H1 (cell line): ENCODE measurements around the gene ZFAND3. TPM values are rescaled to one million over a fixed set of nuclear protein-coding genes. Genes with fewer than 3 reads are reported as not detected.

Source experiments
- CTCF ChIA-PET: fragments of 300-600 bp; sonication (Branson Sonifier 250); formaldehyde crosslinking; loops from one replicate; lab custom pipeline; 2021; ENCODE audit not compliant: partially characterized antibody; lab: Charles Lee
- POLR2A ChIA-PET: fragments of 300-600 bp; sonication (Branson Sonifier 250); formaldehyde crosslinking; loops from one replicate; lab custom pipeline; 2021; ENCODE audit warnings: inconsistent platforms; ENCODE audit not compliant: partially characterized antibody; lab: Charles Lee
- DNase-seq, 2 experiments: peaks; one replicate each; pipeline versions ENCODE4 v3.0.0 to v3.0.0-alpha.2; 2010 to 2022; ENCODE audit warnings: low spot score in 2 of 2, low read depth in 1 of 2, mixed read lengths in 1 of 2
- FAIRE-seq: peaks from 2 replicates; lab custom pipeline; 2011; peaks lifted over from hg19 to GRCh38; lab: Jason Lieb, UNC
- H2AFZ ChIP-seq: 2 replicates; pipeline ENCODE4 v1.8.1; 2012; ENCODE audit warnings: low read length, inconsistent platforms
- H2AK5ac ChIP-seq: 2 replicates; pipeline ENCODE4 v1.6.1; 2013; ENCODE audit warnings: low read depth, low read length
- H2BK120ac ChIP-seq: replicated peaks from 2 replicates; pipeline ENCODE3; 2013; ENCODE audit warnings: low read depth, low read length, inconsistent platforms
- H2BK12ac ChIP-seq: 2 replicates; pipeline ENCODE4 v1.6.1; 2013; ENCODE audit warnings: low read depth, low read length
- H2BK15ac ChIP-seq: 2 replicates; pipeline ENCODE4 v1.6.1; 2013; ENCODE audit warnings: low read length
- H2BK20ac ChIP-seq: 2 replicates; pipeline ENCODE4 v1.6.1; 2013; ENCODE audit warnings: low read length
- H2BK5ac ChIP-seq: 2 replicates; pipeline ENCODE4 v1.6.1; 2013; ENCODE audit warnings: low read depth, low read length
- H3K14ac ChIP-seq: 2 replicates; pipeline ENCODE4 v1.6.1; 2013; ENCODE audit warnings: inconsistent platforms; ENCODE audit not compliant: insufficient read length
- H3K18ac ChIP-seq: 2 replicates; pipeline ENCODE4 v1.6.1; 2013; ENCODE audit warnings: low read length; ENCODE audit errors: extremely low read depth
- H3K23ac ChIP-seq: 2 replicates; pipeline ENCODE4 v1.6.1; 2013; ENCODE audit warnings: inconsistent platforms; ENCODE audit not compliant: insufficient read length
- H3K23me2 ChIP-seq: 2 replicates; pipeline ENCODE4 v1.6.1; 2013; ENCODE audit warnings: low read depth, low read length
- H3K27ac ChIP-seq: 2 replicates; pipeline ENCODE4 v1.6.1; 2011; ENCODE audit warnings: low read depth, low read length, inconsistent platforms
- H3K27me3 ChIP-seq, 4 experiments: replicated peaks in 1 of 4; 1 replicate in 1 of 4; 2 replicates in 3 of 4; pipeline versions ENCODE4 v1.6.1 to v1.8.1; 2011 to 2013; ENCODE audit warnings: low read length in 3 of 4, mild to moderate bottlenecking in 3 of 4, inconsistent platforms in 2 of 4, mixed read lengths in 2 of 4, moderate library complexity in 1 of 4; ENCODE audit not compliant: control insufficient read depth in 3 of 4, insufficient read depth in 3 of 4; ENCODE audit errors: extremely low read depth in 1 of 4
- H3K36me3 ChIP-seq, 4 experiments: 2 replicates each; pipeline versions ENCODE4 v1.6.1 to v1.8.1; 2011 to 2013; ENCODE audit warnings: mild to moderate bottlenecking in 4 of 4, low read length in 3 of 4, moderate library complexity in 2 of 4, control low read depth in 1 of 4, inconsistent platforms in 1 of 4; ENCODE audit not compliant: insufficient read depth in 4 of 4, control insufficient read depth in 2 of 4
- H3K4ac ChIP-seq: replicated peaks from 2 replicates; pipeline ENCODE3; 2013; ENCODE audit warnings: low read length, low read depth, mixed read lengths, inconsistent platforms; ENCODE audit not compliant: insufficient read length
- H3K4me1 ChIP-seq, 4 experiments: replicated peaks in 1 of 4; 1 replicate in 1 of 4; 2 replicates in 3 of 4; pipeline versions ENCODE4 v1.6.1 to v1.8.1; 2011 to 2013; ENCODE audit warnings: low read length in 3 of 4, inconsistent platforms in 2 of 4, mixed read lengths in 1 of 4; ENCODE audit not compliant: insufficient read depth in 4 of 4, control insufficient read depth in 3 of 4
- H3K4me2 ChIP-seq, 2 experiments: 2 replicates each; pipeline versions ENCODE4 v1.6.1 to v1.8.1; 2011 to 2013; ENCODE audit warnings: low read depth in 2 of 2, low read length in 2 of 2, control low read depth in 1 of 2, inconsistent platforms in 1 of 2, mild to moderate bottlenecking in 1 of 2; ENCODE audit not compliant: insufficient read depth in 1 of 2
- H3K4me3 ChIP-seq, 4 experiments: fragments of 200-600, 300-600 bp in 1 of 4; sonication (generic), shearing (Covaris generic), sonication (Bioruptor Twin) in 1 of 4; 2 replicates each; pipeline versions ENCODE4 v1.5.1 to v1.8.1; 2011 to 2016; ENCODE audit warnings: low read length in 4 of 4, low read depth in 3 of 4, control low read depth in 2 of 4, inconsistent platforms in 2 of 4, mild to moderate bottlenecking in 2 of 4, mixed read lengths in 1 of 4, moderate library complexity in 1 of 4; ENCODE audit not compliant: insufficient read depth in 2 of 4; ENCODE audit errors: extremely low read depth in 1 of 4
- H3K56ac ChIP-seq: replicated peaks from 2 replicates; pipeline ENCODE3; 2013; ENCODE audit warnings: low read depth, mild to moderate bottlenecking, mixed read lengths, low read length, inconsistent platforms; ENCODE audit not compliant: insufficient read length
- H3K79me1 ChIP-seq: 2 replicates; pipeline ENCODE4 v1.6.1; 2013; ENCODE audit warnings: low read depth, low read length, control low read depth
- H3K79me2 ChIP-seq, 2 experiments: 2 replicates each; pipeline versions ENCODE4 v1.6.1 to v1.8.1; 2012 to 2013; ENCODE audit warnings: low read length in 2 of 2, mild to moderate bottlenecking in 2 of 2, inconsistent platforms in 1 of 2; ENCODE audit not compliant: insufficient read depth in 2 of 2, control insufficient read depth in 1 of 2
- H3K9ac ChIP-seq, 4 experiments: replicated peaks in 1 of 4; 1 replicate in 1 of 4; 2 replicates in 3 of 4; pipeline versions ENCODE4 v1.6.1 to v1.8.1; 2011 to 2013; ENCODE audit warnings: low read depth in 3 of 4, low read length in 3 of 4, control low read depth in 2 of 4, mild to moderate bottlenecking in 2 of 4, moderate library complexity in 2 of 4, inconsistent platforms in 1 of 4; ENCODE audit errors: extremely low read depth in 1 of 4
- H3K9me3 ChIP-seq, 2 experiments: 2 replicates each; pipeline versions ENCODE4 v1.6.1 to v1.8.1; 2012 to 2013; ENCODE audit warnings: mild to moderate bottlenecking in 2 of 2, moderate library complexity in 2 of 2, control low read depth in 1 of 2, inconsistent platforms in 1 of 2, low read depth in 1 of 2, low read length in 1 of 2, mixed read lengths in 1 of 2; ENCODE audit not compliant: insufficient read depth in 2 of 2
- H4K20me1 ChIP-seq, 2 experiments: replicated peaks in 1 of 2; 2 replicates each; pipeline versions ENCODE3 to v1.8.1; 2011 to 2013; ENCODE audit warnings: inconsistent platforms in 2 of 2, low read length in 2 of 2, mild to moderate bottlenecking in 1 of 2; ENCODE audit not compliant: insufficient read depth in 2 of 2, control insufficient read depth in 1 of 2
- H4K5ac ChIP-seq: 2 replicates; pipeline ENCODE4 v1.6.1; 2013; ENCODE audit warnings: low read length, low read depth, mixed read lengths, inconsistent platforms; ENCODE audit not compliant: insufficient read length
- H4K8ac ChIP-seq: 2 replicates; pipeline ENCODE4 v1.8.0; 2013; ENCODE audit warnings: mild to moderate bottlenecking, moderate library complexity, low read length, inconsistent platforms; ENCODE audit not compliant: insufficient read depth; ENCODE audit errors: extremely low read depth
- H4K91ac ChIP-seq: replicated peaks from 2 replicates; pipeline ENCODE3; 2013; ENCODE audit warnings: low read length, mixed read lengths, inconsistent platforms; ENCODE audit not compliant: insufficient read length
- CTBP2 ChIP-seq: IDR thresholded peaks from 2 replicates; pipeline ENCODE4 v1.7.0; 2011; ENCODE audit warnings: borderline replicate concordance, mild to moderate bottlenecking, moderate library complexity, mixed read lengths, low read length; ENCODE audit not compliant: insufficient read depth, insufficient read length
- JUND ChIP-seq: IDR thresholded peaks from 2 replicates; pipeline ENCODE4 v1.6.1; 2011; ENCODE audit warnings: mild to moderate bottlenecking, improper control_type of control experiment, low read length
- NRF1 ChIP-seq: IDR thresholded peaks from 2 replicates; pipeline ENCODE4 v1.6.1; 2011; ENCODE audit warnings: mild to moderate bottlenecking, low read depth, low read length, improper control_type of control experiment
- RBBP5 ChIP-seq: IDR thresholded peaks from 2 replicates; pipeline ENCODE4 v1.7.1; 2012; ENCODE audit warnings: low read depth, mild to moderate bottlenecking, inconsistent platforms, low read length, moderate library complexity, borderline replicate concordance
- SAP30 ChIP-seq: fragments of 300-600 bp; sonication (generic); IDR thresholded peaks from 2 replicates; pipeline ENCODE4 v1.7.1; 2012; ENCODE audit warnings: low read length, moderate library complexity, mild to moderate bottlenecking, inconsistent platforms; ENCODE audit not compliant: insufficient read depth, insufficient replicate concordance
- SIX5 ChIP-seq: IDR thresholded peaks from 2 replicates; pipeline ENCODE4 v1.6.1; 2011; ENCODE audit warnings: mild to moderate bottlenecking, low read depth, low read length
- SUZ12 ChIP-seq: fragments of 200-600 bp; sonication (generic); IDR thresholded peaks from 2 replicates; pipeline ENCODE4 v1.6.1; 2012; ENCODE audit warnings: mild to moderate bottlenecking, inconsistent platforms, low read length, moderate library complexity, mixed read lengths
- WGBS, 2 experiments: shearing (Covaris generic) in 1 of 2; methylation state at CpG; one replicate each; pipeline versions ENCODE4 v1.1.6 to v1.1.7; 2013 to 2015; ENCODE audit warnings: low lambda C conversion rate in 2 of 2, mixed read lengths in 2 of 2, inconsistent platforms in 1 of 2, low coverage in 1 of 2, missing lambda C conversion rate in 1 of 2; ENCODE audit not compliant: insufficient replicate concordance in 2 of 2, insufficient coverage in 1 of 2, insufficient read length in 1 of 2; ENCODE audit errors: extremely low coverage in 1 of 2, missing lambda C conversion rate in 1 of 2; 5-methylcytosine and 5-hydroxymethylcytosine counted together
- polyA plus RNA-seq, 7 experiments: library from polyadenylated mRNA; depleted of rRNA in 3 of 7; stranded (reverse) in 5 of 7; unstranded in 2 of 7; fragments of >200 nt in 5 of 7; fragments of 200-250 nt in 2 of 7; gene quantifications; 1 replicate in 5 of 7; 2 replicates in 1 of 7; 4 replicates in 1 of 7; pipeline versions ENCODE4 v1.2.1 to v1.2.3, GENCODE V29; 2011 to 2013; ENCODE audit warnings: missing spikeins in 2 of 7, mixed read lengths in 2 of 7
- total RNA-seq: library from RNA; stranded (reverse); fragmentation: NEBNext Ultra II Directional; extraction: Animal tissue kit (Norgen Biotek cat#: 25700); gene quantifications from 2 replicates; pipeline ENCODE4 v1.2.1, GENCODE V29; 2021

ZFAND3 gene
- total and polyA plus RNA-seq, 2 of the 8 experiments (the other 6 are each of a cell fraction or from before 2014, with no cell fraction given) = 13.0 to 51.3 TPM

- no peak for TF ChIP-seq NRF1
- TF ChIP-seq CTBP2 = no peak
- no peak for TF ChIP-seq RBBP5
- no peak for TF ChIP-seq JUND
- TF ChIP-seq SUZ12 = no peak
- no peak for TF ChIP-seq SIX5
- no peak for TF ChIP-seq SAP30
- ChIA-PET CTCF (interaction anchor here (1.1 to 1.3 kb wide), 2 partner anchors 11 to 16 kb away, joined by 3 read pairs; no protein-coding TSS in a partner anchor), POLR2A (interaction anchor here (0.9 kb wide), 1 partner anchor 12 kb away, joined by 3 read pairs; no protein-coding TSS in a partner anchor)
- Histone ChIP-seq H3K27me3 (no peaks in the 10 kb centered on the region), H2BK20ac (no peak overlapping the region), H2BK12ac (no peak overlapping the region), H4K91ac (no peak overlapping the region), H4K8ac (no peak overlapping the region), H3K36me3 (no peaks in the 10 kb centered on the region), H3K4ac (no peak overlapping the region), H3K18ac (no peak overlapping the region), H3K79me2 (peaks cover 0 to 48% of the 10 kb centered on the region in 2 experiments; a peak in 2 of 4 replicates), H2AK5ac (no peak overlapping the region), H3K23ac (no peak overlapping the region), H2AFZ (no peak overlapping the region), H3K9ac (no peak overlapping the region), H3K56ac (no peak overlapping the region), H4K5ac (peak overlapping the region; percentile 41), H3K4me2 (no peak overlapping the region), H3K4me1 (no peaks in the 10 kb centered on the region), H3K79me1 (no peaks in the 10 kb centered on the region), H2BK5ac (no peak overlapping the region), H2BK120ac (no peak overlapping the region), H2BK15ac (no peak overlapping the region), H3K9me3 (peaks cover 6 to 9% of the 10 kb centered on the region in 2 experiments; a peak in 2 of 4 replicates), H4K20me1 (peaks cover 0 to 1% of the 10 kb centered on the region in 2 experiments), H3K23me2 (no peaks in the 10 kb centered on the region), H3K4me3 (no peak overlapping the region), H3K27ac (no peak overlapping the region), H3K14ac (no peak overlapping the region)
- DNase-seq = no peak
- 100% methylated on average over 1 of the region's 1 CpG; no CpG with 5 or more reads in 1 of the 2 experiments for WGBS, 2 experiments
- no peak for FAIRE-seq
Measured at GRCh38 chr6:37972994-37973757, 153.6 kb downstream of the ZFAND3 start.
